SH-SY5Y (cell line): ENCODE results near the gene COTL1.

Source experiments
- GATA2 ChIP-seq: IDR thresholded peaks from 2 replicates; pipeline ENCODE4 v1.6.1; 2011; ENCODE audit warnings: mild to moderate bottlenecking, low read depth, low read length
- GATA3 ChIP-seq: IDR thresholded peaks from 2 replicates; pipeline ENCODE4 v1.6.1; 2011; ENCODE audit warnings: low read depth, mild to moderate bottlenecking, low read length, moderate library complexity

GRCh38 chr16:84552135-84552534 is 65.7 kb downstream of the COTL1 start:
- TF ChIP-seq GATA3 (no peak), GATA2 (no peak)
